ENCODE data around the gene NAV2.

NAV2 gene

DNA sequence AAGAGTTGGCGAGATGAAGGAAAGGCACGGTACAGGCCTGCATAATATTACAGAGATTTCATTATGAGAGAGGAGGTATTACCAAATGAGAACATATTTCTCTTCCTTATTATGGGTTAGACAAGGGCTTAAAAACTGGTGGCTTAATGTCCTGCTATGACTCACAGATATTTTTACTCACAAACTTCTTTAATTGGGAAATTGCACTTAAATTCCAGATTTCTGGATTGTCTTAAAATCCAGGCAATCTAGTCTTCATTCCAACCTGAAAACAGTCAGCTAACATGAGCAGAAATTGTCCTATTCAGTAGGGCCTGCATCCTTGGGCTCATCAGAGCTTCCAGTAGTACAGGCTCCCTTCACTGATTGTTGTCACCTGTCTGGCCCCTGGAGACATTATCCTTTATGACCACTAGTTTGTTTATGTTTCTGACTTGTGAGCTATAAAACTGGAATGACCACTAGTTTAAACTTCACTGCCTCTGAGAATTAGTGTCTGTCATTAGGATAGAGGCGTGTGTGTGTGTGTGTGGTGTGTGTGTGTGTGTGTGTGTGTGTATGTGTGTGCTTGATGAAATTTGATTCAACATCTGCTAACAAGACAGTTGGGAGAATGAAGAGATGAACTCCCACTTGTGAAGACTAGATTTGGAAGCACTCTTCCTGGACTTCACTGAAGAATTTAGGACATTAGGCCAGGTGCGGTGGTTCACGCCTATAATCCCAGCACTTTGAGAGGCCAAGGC is 422.5 kb downstream of the NAV2 start:
- DNase-seq = no peak

DNA sequence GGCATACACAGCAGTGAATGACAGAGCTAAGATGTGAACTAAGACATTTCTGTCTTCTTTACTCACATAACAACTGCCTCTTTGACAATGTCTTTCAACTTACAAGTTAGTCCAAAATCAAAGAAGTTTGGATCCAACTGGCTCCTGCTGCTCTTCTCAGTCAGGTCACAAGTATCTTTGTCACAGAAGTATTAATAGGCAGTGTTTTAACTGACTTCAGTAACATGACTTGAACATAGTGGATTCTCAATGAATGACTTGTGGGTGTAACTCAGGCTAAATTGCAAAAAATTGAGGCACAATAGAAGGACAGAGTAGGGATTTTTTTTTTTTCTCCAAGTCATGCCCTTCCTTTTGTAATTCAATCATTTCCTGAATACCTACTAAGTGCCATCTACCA is 425.0 kb downstream of the NAV2 start:
- no peak for DNase-seq

DNA sequence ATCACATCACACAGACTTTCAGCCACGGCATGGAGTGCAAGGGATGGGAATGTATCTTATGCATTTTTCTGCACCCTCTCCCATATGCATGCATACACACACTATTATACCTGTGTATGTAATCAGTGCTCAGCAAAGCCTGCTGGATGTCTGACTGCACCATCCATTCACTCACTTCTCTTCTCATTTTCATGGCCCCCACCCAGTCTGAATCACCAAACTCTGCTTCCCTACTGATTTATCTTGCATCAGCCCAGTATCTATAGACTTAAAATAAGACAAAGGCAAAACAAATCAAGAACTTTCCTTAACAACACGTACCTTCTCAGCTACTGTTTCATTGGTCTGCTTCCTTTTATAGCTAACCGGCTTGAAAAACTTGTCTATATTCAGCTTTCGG is 426.1 kb downstream of the NAV2 start:
- no peak for DNase-seq

DNA sequence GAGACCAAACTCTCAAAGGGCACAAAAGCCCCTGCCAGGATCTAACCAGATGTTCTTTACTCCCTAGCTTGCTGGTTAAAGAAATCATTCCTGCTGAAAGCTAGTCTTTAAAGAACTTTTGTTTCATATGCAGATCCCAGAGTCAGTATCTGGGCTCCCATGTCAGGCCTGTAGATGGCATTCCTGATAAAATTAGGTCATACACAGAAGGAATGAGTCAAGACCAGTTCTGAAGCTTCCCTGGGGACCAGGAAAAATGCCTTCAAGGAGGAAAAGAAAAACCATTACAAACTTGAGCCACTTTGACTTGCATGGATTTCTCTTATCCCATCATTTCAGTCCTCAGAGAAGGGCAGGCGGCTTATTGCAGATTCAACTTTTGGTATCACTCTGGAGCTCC is 441.7 kb downstream of the NAV2 start:
- no peak for DNase-seq

- no peak for DNase-seq
These were observed 443.1 kb downstream of the NAV2 start for GRCh38 chr11:20155683-20156279.

DNA sequence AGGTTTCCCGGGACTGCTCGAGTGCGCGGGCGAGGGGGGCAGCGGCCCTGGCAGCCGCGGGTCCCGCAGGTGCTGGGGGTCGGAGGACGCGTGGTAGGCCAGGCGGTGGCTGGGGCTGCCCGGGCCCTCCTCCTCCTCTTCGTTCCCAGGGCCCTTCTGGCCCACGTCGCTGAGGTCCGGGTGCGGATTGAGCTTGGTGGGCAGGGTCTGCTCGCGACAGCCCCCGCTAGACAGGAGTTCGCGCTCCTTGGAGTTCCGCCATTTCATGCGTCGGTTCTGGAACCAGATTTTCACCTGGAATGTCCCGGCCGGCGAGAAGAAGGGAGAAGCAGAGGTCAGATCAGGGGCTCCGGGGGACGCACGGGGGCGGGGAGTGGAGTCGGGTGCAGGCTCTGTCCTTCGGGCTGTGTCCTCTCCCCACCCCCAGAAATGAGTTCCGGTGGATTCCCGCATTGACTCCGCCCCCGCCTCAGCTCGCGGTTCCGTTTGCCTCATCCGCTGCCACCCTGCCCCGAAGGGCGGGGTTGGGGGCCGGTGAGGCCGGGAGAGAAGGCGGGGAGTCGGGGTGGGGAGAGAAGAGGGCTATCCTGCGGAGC is 443.7 kb downstream of the NAV2 start:
- DNase-seq = peak; percentile 50 to 68

GRCh38 chr11:20156876-20157613 is 444.4 kb downstream of the NAV2 start:
- peak in 1 of 2 experiments; percentile 46 for DNase-seq

- DNase-seq = no peak
These were observed 445.1 kb downstream of the NAV2 start for GRCh38 chr11:20157728-20158127.

DNA sequence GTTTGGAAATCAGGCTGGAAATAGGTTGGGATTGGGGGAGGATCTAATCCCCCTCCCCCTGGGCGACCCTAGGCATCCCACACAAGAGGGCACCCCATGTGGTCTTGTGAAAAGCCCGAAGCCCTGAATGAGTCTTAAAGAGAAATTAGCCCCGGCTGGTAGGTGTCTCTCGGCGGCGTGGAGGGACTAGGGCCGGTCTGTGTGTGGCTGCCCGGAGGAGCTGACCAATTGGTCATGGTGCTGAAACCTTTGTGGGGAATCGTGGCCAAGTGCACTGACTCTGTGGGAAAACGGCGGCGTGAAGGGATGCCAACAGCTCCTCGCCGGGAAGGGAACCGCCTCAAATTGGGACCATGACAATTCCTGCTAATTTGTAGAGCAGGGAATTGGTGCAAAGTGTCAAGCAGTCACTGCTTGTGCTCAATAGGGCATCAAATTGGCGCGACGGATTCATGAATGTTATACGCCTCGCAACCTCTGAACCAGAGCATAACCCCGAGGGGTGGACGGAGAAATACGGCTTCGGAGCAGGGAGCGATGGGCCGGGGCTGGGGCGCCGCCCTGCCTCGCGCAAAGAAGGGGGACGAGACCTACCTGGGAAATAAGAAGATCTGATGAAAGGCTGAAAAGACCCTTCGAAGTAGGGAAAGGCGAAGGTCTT is 446.1 kb downstream of the NAV2 start:
- no peak for DNase-seq

GRCh38 chr11:20159466-20160381 is 447.1 kb downstream of the NAV2 start:
- no peak for DNase-seq

GRCh38 chr11:20160425-20161229 is 448.0 kb downstream of the NAV2 start, which contains the start of gene DBX1:
Gene DBX1, minus strand, starts transcription at chr11:20160475. Its CDS starts 151 bp downstream, at chr11:20160324.
- no peak for DNase-seq

GRCh38 chr11:20161230-20161918 is 448.7 kb downstream of the NAV2 start:
- DNase-seq = no peak

DNA sequence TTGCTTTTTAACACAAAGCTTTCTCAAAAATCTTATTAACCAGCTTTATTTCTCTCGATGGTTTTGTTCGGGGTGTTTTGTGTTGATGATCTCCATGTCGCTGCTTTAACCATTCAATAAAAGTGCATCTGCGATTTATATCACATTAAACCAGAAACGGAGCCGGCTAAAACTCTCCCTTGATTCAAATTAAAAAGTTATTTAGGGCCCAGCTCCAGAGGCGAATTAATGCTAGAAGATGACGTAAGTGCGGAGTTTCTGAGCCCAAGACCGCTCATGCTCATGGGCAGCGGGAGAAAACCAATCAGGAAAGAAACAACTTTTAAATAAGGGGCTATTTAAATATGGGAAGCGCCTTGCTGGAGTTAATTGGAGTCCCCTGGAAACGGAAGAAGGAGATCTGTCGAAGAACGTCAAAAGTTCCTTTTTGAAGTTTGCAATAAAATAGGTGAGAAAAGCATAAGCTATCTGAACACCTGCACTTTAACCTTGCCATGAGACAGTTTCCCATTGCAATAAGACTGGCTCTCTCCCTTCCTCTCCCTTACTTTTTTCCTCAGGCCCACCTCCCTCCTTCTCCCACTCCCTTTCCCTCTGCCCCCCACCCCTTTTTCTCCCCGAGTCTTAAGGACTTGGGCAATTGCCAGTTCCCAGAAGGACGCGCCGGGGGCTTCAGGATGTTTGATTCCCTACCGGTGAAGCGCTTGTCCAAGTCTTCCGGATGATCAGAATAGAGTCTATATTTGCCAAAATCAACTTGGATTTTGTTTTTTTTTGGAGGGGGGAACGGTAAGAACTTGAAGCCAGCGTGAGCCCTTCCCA is 449.5 kb downstream of the NAV2 start:
- DNase-seq = no peak

DNA sequence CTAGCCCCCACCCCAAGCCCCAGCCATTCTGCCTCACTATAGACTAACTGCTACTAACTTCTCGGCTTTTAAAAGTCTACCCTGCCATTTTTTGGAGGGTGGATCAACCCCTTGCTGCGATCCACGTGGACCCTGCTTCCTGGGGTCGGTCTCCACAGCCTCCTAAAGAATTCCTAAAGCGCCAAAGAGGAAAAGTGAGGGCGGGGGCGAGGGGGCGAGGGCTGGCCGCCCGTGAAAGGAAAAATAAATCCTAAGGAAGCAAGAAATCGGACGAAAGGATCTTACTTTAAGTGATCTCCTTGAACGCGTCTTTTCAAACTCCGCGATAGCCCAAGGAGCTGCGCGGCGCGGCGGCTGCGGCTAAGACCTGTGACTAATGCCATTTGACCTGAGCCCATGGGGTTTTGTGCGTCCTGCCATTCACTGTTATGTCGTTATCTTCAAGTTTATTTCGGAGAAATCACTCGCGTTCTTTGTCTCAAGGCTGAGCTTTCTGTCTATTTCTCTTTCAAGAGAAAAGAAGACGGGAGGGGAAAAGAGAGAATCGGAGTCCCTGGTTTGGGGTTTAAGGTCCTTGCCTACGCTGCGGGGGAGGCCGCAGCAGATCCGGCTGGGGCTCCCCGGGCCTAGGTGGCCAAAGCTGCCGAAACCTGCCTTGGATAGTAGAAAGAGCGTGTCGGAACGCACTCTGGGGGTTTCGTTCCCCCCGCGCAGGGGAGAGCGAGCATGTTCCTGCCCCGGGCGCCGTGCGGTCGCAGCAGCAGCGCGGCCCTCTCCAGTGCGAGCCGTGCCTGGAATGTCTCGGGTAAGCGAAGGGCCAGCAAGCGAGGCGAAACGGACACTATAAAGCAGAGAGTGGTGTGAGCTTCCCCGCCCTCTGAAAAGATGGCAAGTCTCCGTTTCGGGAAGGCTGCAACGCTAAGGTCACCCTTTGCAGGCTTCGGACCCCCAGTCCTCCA is 450.5 kb downstream of the NAV2 start:
- DNase-seq = no peak

DNA sequence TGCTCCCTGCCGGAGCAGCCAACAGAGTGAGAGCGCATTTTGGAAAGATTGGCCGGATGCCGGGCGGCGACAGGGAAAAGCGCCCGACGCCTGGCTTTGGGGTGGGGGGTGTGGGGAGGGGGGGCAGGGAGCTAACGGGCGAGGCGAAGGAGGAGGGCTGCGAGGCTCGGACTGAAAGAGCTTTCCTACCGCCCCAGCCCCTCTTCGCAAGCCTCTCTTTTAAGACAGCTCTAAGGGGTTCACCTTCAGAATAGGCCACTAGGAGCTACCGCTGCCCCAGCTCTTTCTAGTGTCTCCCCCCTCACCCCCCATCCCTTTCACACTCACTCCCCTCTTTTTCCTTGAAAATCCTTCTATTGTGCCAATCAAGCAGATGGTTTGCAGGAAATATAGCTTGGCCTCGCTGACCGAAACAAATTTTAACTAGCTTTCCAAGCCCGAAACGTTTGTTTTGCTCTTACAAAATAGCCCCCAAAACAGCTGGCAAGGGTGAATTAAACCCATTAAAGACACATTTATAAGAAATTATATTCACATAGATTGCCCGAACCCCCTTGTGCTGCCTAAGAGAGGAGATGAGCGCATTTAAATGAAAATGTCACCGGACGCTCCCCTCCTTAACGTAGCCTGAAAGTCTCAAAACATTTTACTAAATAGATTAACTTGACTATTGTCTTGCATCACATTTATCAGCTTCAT is 451.3 kb downstream of the NAV2 start:
- DNase-seq = no peak
